Measurements from ENCODE around the gene CAMTA1. TPM values are rescaled to one million over a fixed set of nuclear protein-coding genes. Genes with fewer than 3 reads are reported as not detected.
"Not testable (repeated sequence)": the region's sequence is repeated elsewhere in the genome, so short reads cannot be mapped to it uniquely, and the experiment has no call there.

CAMTA1 gene
- total RNA-seq, 2 experiments from 2014 or later: 43.3 to 46.0 TPM

DNA sequence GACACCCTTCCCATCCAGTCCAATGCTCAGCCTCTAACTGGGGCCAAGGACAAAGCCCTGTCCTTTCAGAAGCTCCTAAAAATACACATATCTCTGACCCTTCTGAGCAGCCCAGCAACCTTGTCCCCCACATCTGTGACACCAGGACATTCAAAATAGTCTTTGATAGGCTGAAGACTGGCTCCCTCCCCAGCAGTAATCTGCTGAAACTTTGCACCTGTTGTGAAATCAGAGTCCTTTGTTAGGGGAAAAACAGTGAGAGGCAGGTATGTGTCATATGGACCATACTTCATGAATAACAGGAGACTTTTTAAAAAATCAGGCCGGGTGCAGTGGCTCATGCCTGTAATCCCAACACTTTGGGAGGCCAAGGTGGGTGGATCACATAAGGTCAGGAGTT is 903.4 kb downstream of the CAMTA1 start:
- no peaks in the 10 kb centered on the region for H3K36me3 Mint-ChIP-seq (ENCODE audit: low read depth)
- H3K4me1 Mint-ChIP-seq (ENCODE audit: low read depth): no peaks in the 10 kb centered on the region
- H3K4me3 Mint-ChIP-seq: no peak overlapping the region
- no peaks in the 10 kb centered on the region for H3K9me3 Mint-ChIP-seq (ENCODE audit: insufficient read depth)
- ATAC-seq (no peak), DNase-seq (no peak)
- H3K27me3 Mint-ChIP-seq (ENCODE audit: low read depth): peaks cover 3% of the 10 kb centered on the region
- H3K27ac Mint-ChIP-seq: no peak overlapping the region
- ChIA-PET POLR2A (no interaction called here), CTCF (interaction anchor here (0.6 kb wide), 1 partner anchor 212 kb away, joined by 3 read pairs; no protein-coding TSS in a partner anchor)

DNA sequence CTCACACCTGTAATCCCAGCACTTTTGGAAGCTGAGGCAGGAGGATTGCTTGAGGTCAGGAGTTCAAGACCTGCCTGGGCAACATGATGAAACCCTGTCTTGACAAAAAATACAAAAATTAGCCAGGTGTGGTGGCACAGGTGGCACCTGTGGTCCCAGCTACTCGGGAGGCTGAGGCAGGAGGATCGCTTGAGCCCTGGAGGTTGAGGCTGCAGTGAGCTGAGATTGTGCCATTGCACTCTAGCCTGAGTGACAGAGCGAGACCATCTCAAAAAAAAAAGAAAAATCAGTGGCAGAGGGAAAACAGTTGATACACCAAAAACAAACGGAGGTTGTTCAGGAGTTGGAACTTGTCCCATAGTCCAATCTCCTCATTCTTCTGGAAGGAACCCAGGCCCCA is 904.1 kb downstream of the CAMTA1 start:
- H3K4me1 Mint-ChIP-seq (ENCODE audit: low read depth); CTCF ChIA-PET; H3K36me3 Mint-ChIP-seq (ENCODE audit: low read depth): not testable (repeated sequence)

DNA sequence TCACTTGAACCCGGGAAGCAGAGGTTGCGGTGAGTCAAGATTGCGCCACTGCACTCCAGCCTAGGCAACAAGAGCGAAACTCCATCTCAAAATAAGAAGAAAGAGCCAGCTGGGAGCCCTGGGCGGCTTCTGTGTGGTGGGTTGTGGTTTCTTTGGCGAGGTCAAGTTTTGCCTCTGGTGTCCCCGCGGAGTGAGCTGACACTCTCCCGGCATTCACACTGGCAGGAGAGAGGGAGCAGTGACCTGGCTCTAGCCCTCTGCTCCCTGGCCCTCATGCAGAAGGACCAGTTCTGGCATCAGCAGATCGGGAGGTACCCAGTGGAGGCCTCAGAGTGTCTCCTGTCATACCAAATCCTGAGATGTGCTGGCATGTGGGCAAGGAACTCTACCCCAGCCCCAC is 904.8 kb downstream of the CAMTA1 start:
- Mint-ChIP-seq H3K27me3 (ENCODE audit: low read depth) (peaks cover 3% of the 10 kb centered on the region), H3K4me1 (ENCODE audit: low read depth) (no peaks in the 10 kb centered on the region), H3K9me3 (ENCODE audit: insufficient read depth) (no peaks in the 10 kb centered on the region), H3K36me3 (ENCODE audit: low read depth) (no peaks in the 10 kb centered on the region), H3K27ac (no peak overlapping the region), H3K4me3 (no peak overlapping the region)
- no peak for ATAC-seq
- CTCF ChIA-PET: no interaction called here
- POLR2A ChIA-PET: no interaction called here
- no peak for DNase-seq

More for the DNA sequence above, 904.1 kb downstream of the CAMTA1 start:
- DNase-seq; H3K27ac Mint-ChIP-seq; H3K9me3 Mint-ChIP-seq (ENCODE audit: insufficient read depth); POLR2A ChIA-PET; H3K4me3 Mint-ChIP-seq; H3K27me3 Mint-ChIP-seq (ENCODE audit: low read depth); ATAC-seq: not testable (repeated sequence)

DNA sequence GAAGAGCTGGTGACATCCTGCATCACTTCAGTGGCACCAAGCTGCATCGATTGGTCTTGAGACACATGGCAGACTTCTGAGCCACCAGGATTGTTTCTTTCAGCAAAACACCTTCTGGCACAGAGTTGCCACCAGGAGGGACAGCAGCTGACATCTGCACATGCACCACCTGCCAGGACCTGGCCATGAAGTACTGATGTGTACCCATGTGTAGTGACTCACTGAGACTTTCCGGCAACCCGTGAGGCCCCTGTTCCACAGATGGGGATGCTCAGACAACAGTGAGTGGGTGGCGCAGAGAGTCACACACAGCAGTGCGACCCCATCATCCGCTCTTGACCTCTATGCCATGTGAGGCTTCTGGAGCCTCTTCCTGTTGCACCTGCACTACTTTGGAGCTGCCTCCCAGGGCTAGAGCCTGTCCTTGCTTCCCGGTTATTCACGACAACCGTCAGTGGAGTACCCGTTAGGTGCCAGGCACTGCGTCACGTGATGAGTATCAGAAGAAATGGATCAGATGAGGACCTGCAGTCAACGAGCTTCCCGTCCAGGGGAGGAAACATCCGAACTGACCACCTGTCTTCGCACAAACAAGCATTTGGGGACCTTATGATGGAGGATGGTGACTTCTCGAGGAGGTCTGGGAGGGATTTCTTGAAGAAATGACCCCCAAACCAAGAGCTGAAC is 905.4 kb downstream of the CAMTA1 start:
- no peak for ATAC-seq
- Mint-ChIP-seq H3K4me3 (no peak overlapping the region), H3K9me3 (ENCODE audit: insufficient read depth) (no peaks in the 10 kb centered on the region), H3K27me3 (ENCODE audit: low read depth) (peaks cover 3% of the 10 kb centered on the region), H3K36me3 (ENCODE audit: low read depth) (no peaks in the 10 kb centered on the region), H3K4me1 (ENCODE audit: low read depth) (no peaks in the 10 kb centered on the region), H3K27ac (no peak overlapping the region)
- no peak for DNase-seq
- POLR2A ChIA-PET: no interaction called here
- CTCF ChIA-PET: no interaction called here

DNA sequence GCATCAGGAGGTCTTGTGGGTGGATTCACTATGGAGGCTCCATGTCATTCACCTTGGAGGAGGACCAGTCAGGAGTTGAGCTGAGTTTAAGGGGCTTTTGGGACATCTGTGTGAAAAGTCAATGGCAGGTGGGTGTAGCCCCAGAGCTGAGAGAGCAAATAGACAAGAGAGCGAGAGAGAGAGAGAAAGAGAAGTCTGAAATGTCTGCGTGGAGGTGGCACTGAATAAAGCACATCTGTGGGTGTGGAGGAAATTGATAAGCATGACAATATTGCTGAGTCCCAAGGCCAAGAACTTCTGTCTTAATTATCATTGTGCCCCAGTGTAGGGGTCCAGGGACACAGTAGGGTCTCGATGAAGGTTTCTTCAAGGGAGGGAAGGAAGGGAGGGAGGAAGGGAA is 906.3 kb downstream of the CAMTA1 start:
- peaks cover 3% of the 10 kb centered on the region for H3K27me3 Mint-ChIP-seq (ENCODE audit: low read depth)
- no peak overlapping the region for H3K4me3 Mint-ChIP-seq
- ChIA-PET POLR2A (no interaction called here), CTCF (no interaction called here)
- DNase-seq: no peak
- no peaks in the 10 kb centered on the region for H3K36me3 Mint-ChIP-seq (ENCODE audit: low read depth)
- no peak for ATAC-seq
- H3K9me3 Mint-ChIP-seq (ENCODE audit: insufficient read depth): no peaks in the 10 kb centered on the region
- no peak overlapping the region for H3K27ac Mint-ChIP-seq
- H3K4me1 Mint-ChIP-seq (ENCODE audit: low read depth): no peaks in the 10 kb centered on the region

DNA sequence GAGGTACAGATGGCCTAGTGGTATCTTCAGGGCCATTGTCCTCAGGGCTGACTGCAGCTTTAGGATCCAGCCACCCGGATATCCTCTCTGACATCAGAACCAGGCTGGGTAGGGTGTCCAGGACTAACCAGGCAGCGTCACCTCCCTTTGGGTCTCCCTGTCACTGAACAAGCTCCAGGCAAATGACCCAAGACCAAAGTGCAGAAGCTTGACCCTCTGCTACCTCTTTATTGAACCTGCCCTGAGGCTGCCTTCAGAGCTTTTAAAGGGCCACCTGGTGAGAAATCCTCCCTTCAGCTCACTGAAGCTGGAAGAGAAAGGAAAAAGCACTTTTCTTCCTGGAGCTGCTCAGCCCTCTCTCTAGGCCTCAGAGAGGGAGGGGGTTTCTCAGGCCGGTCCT is 906.8 kb downstream of the CAMTA1 start:
- ATAC-seq: no peak
- no peaks in the 10 kb centered on the region for H3K4me1 Mint-ChIP-seq (ENCODE audit: low read depth)
- H3K4me3 Mint-ChIP-seq: no peak overlapping the region
- ChIA-PET CTCF (no interaction called here), POLR2A (no interaction called here)
- no peak overlapping the region for H3K27ac Mint-ChIP-seq
- H3K27me3 Mint-ChIP-seq (ENCODE audit: low read depth): peaks cover 3% of the 10 kb centered on the region
- H3K9me3 Mint-ChIP-seq (ENCODE audit: insufficient read depth): no peaks in the 10 kb centered on the region
- no peak for DNase-seq
- H3K36me3 Mint-ChIP-seq (ENCODE audit: low read depth): no peaks in the 10 kb centered on the region

DNA sequence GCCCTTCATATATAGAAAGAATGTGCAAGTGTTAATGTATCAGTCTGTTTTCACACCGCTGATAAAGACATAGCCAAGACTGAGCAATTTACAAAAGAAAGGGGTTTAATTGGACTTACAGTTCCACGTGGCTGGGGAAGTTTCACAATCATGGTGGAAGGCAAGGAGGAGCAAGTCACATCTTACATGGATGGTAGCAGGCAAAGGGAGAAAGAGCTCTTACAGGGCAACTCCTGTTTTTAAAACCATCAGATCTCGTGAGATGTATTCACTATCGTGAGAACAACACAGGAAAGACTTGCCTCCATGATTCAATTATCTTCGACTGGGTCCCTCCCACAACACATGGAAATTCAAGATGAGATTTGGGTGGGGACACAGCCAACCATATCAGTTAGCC is 907.8 kb downstream of the CAMTA1 start:
- POLR2A ChIA-PET; H3K9me3 Mint-ChIP-seq (ENCODE audit: insufficient read depth); CTCF ChIA-PET; H3K36me3 Mint-ChIP-seq (ENCODE audit: low read depth); H3K27ac Mint-ChIP-seq; H3K4me1 Mint-ChIP-seq (ENCODE audit: low read depth); H3K4me3 Mint-ChIP-seq; DNase-seq; ATAC-seq; H3K27me3 Mint-ChIP-seq (ENCODE audit: low read depth): not testable (repeated sequence)

DNA sequence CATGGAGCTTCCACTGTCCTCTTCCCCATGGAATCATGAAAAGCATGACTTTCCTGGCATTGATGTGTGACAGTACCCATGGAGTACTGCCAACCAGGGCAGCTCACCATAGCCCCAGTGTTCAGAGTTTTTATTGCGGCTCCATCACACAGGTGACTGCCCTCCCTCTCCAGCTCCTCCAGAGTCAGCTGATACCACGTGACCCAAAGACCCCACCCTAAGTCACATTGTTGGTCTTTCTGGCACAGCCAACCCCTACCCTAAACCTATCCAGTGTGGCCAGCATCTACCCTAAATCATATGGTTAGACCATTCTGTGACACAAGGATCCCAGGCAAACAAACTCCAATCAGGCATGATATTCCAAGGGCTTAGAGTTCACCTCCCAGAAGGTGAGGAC is 908.4 kb downstream of the CAMTA1 start:
- Mint-ChIP-seq H3K27me3 (ENCODE audit: low read depth) (peaks cover 3% of the 10 kb centered on the region), H3K27ac (no peak overlapping the region), H3K4me3 (no peak overlapping the region), H3K9me3 (ENCODE audit: insufficient read depth) (no peaks in the 10 kb centered on the region), H3K4me1 (ENCODE audit: low read depth) (no peaks in the 10 kb centered on the region), H3K36me3 (ENCODE audit: low read depth) (no peaks in the 10 kb centered on the region)
- no peak for DNase-seq
- no peak for ATAC-seq
- POLR2A ChIA-PET: no interaction called here
- CTCF ChIA-PET: interaction anchor here (1.3 kb wide), 1 partner anchor 59 kb away, joined by 3 read pairs; no protein-coding TSS in a partner anchor

DNA sequence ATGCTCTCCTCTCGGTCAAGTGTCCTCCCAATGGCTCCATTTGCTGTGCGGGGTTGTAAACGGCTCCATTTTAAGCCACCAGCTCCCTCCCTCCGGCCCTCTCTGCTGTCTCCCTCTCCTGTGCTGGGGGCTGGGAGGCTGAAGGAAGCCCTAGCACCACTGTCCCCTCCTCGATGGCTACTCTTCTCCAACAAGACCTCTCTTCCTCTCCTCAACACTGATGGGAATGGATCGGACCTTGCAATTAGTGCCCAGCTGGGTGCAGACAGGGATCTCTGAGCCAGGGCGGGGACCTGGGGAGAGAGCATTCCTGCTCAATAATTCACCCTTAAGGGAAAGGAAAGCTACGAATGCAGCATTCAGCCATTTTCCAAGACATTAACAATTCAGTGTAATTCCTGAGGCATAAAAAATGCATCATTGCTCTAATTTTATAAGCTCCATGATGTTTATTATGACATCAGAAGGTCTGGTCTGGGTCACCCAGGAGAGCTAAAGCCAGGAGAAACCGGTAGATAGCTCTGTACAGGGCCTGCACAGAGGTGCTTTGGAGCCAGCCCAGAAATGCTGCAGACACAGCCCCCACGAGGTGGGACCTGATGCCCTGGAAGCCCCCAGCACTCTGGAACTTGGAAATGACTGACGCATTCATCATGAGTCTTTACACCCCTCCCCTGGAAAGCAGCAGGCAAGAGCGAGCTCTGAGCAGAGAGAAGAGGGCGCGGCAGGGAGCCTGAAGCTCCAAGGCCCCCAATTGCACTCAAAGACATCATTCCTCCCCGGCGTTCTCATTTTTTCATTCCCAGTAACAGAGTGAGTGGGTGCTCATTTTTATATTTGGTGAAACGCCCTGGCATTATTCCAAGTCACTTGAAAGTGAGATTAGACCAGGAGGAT is 909.6 kb downstream of the CAMTA1 start:
- CTCF ChIA-PET: interaction anchor here (1.0 to 1.3 kb wide), 2 partner anchors 16 to 58 kb away, joined by 3 read pairs; no protein-coding TSS in a partner anchor
- Mint-ChIP-seq H3K36me3 (ENCODE audit: low read depth) (no peaks in the 10 kb centered on the region), H3K27me3 (ENCODE audit: low read depth) (peaks cover 3% of the 10 kb centered on the region), H3K27ac (no peak overlapping the region), H3K4me3 (no peak overlapping the region), H3K4me1 (ENCODE audit: low read depth) (peaks cover 9% of the 10 kb centered on the region), H3K9me3 (ENCODE audit: insufficient read depth) (no peaks in the 10 kb centered on the region)
- POLR2A ChIA-PET: no interaction called here
- DNase-seq (no peak), ATAC-seq (no peak)

DNA sequence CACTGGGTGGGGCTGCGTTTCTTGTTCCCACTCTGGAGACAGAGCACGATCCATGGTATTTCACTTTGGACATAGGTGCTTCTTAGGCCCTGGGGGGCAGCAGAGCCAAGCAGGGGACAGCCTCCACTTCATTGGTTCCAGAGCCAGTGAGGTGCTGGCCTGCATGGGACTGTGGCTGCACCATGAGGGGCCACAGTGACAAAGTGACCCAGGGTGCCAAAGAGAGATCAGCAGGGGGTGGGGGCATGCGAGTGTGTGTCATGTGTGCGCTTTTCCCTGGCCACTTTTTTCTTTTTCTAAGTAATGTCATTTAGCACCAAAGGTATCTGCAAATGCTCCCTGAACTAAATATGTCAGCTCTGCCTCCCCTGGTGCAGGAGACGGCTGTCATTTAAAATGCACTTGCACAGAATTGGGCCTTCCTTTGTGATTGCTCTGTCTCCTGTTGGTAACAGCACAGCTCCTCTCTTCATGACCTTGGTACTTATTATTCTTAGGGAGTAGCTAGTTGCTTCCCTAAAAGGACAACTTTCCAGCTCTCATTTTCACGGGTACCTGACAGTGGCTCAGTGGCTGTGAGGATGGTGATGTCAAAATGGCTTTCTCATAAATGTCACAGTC is 910.4 kb downstream of the CAMTA1 start:
- peaks cover 8% of the 10 kb centered on the region for H3K27me3 Mint-ChIP-seq (ENCODE audit: low read depth)
- no peaks in the 10 kb centered on the region for H3K36me3 Mint-ChIP-seq (ENCODE audit: low read depth)
- CTCF ChIA-PET: no interaction called here
- peaks cover 10% of the 10 kb centered on the region for H3K4me1 Mint-ChIP-seq (ENCODE audit: low read depth)
- no peaks in the 10 kb centered on the region for H3K9me3 Mint-ChIP-seq (ENCODE audit: insufficient read depth)
- DNase-seq (no peak), ATAC-seq (no peak)
- POLR2A ChIA-PET: no interaction called here
- H3K27ac Mint-ChIP-seq: no peak overlapping the region
- H3K4me3 Mint-ChIP-seq: no peak overlapping the region

DNA sequence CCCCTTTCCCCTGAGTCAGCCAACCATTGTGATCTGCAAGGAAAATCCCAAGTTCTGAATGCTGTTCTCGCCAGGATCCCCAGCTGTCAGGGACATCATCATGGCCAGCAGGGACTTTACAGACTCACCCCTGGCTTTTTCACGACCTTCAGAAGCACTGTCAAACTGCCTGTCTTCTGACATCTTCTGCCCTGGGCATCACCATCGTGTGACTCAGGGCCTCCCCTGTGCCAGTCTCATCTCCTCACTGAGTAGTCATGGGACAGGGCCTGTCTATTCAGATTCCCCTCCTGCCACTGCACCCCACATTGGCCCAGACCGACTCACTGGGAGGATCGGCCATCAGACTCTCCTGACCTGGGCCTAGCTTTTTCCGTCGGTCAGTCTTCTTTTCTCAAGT is 913.4 kb downstream of the CAMTA1 start:
- ChIA-PET CTCF (interaction anchor here (3.4 kb wide), 1 partner anchor 54 kb away, joined by 11 read pairs; no protein-coding TSS in a partner anchor), POLR2A (no interaction called here)
- peaks cover 11% of the 10 kb centered on the region for H3K4me1 Mint-ChIP-seq (ENCODE audit: low read depth)
- no peaks in the 10 kb centered on the region for H3K36me3 Mint-ChIP-seq (ENCODE audit: low read depth)
- H3K4me3 Mint-ChIP-seq: no peak overlapping the region
- DNase-seq (no peak), ATAC-seq (no peak)
- peaks cover 31% of the 10 kb centered on the region for H3K27me3 Mint-ChIP-seq (ENCODE audit: low read depth)
- no peak overlapping the region for H3K27ac Mint-ChIP-seq
- H3K9me3 Mint-ChIP-seq (ENCODE audit: insufficient read depth): no peaks in the 10 kb centered on the region

DNA sequence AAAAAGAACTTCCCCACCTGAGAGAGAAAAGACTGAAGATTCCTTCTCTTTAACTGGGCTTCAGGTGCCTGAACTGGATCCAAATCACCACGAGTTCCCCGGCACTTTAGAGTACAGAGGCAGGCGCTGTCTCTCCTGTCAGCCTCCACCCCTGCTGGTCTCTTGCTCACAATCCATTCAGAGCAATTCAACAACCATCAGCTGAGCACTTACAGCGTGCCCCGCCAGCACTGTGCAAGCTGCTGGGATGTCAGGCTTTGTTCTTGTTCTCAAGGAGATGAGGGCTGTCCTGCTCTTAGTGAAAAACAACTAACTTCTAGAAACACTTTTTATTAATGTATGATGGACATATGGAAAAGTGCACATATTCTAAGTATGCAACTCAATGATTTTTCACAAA is 917.1 kb downstream of the CAMTA1 start:
- H3K4me3 Mint-ChIP-seq: no peak overlapping the region
- no peak for DNase-seq
- H3K27me3 Mint-ChIP-seq (ENCODE audit: low read depth): peaks cover 52% of the 10 kb centered on the region

More for the DNA sequence above, 917.1 kb downstream of the CAMTA1 start:
- Mint-ChIP-seq H3K4me1 (ENCODE audit: low read depth) (peaks cover 17% of the 10 kb centered on the region), H3K27ac (no peak overlapping the region), H3K9me3 (ENCODE audit: insufficient read depth) (no peaks in the 10 kb centered on the region), H3K36me3 (ENCODE audit: low read depth) (no peaks in the 10 kb centered on the region)
- ChIA-PET POLR2A (interaction anchor here (0.6 kb wide), 1 partner anchor 986 kb away, joined by 3 read pairs; no protein-coding TSS in a partner anchor), CTCF (interaction anchor here (1.5 kb wide), 1 partner anchor 34 kb away, joined by 4 read pairs; no protein-coding TSS in a partner anchor)
- no peak for ATAC-seq
